Measurements from ENCODE around the gene MUC15.

The MUC15 gene, protein sequence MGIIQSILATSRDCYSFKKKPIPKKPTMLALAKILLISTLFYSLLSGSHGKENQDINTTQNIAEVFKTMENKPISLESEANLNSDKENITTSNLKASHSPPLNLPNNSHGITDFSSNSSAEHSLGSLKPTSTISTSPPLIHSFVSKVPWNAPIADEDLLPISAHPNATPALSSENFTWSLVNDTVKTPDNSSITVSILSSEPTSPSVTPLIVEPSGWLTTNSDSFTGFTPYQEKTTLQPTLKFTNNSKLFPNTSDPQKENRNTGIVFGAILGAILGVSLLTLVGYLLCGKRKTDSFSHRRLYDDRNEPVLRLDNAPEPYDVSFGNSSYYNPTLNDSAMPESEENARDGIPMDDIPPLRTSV

DNA sequence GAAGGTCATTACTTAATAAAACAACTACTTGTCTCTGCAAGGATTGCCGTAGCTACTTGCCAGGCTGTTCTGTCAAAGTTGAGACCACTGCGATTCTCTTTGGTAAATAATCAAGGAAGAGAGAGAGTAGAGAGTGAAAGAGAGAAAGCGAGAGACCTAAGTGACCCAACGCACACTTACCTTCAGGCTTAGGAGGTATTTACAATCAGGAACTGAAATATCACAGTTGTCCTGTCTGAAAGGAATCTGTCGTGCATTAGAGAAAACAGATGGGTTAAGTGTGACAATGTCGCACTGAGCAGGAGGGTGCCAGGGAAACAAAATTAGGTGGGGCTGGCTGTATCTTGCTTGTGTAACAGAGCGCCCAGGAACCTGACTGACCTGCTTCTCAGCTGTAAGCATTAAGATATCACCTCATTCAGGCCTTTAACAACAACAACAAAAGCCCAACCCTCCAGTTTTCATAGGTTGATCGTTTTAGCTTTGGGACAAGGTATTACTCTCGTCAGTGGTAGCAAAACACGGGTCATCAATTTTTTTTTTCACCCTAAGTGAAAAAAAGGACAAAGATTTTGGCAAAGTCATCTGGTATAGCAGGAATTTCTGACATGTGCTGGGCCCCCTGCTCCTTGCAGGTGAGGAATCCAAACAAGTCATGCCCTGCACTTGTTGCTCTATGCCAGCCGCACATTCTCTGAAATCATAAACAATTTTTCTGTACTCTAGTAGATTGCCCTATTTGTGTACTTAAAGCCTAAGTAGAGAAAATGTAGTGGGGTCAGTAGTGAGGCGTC is at the start of gene MUC15:
Gene MUC15 (minus strand): TSS at position 403 of the 794 bp plus-strand sequence. CDS start 5,169 bp downstream, outside the sequence.
- peak; percentile 8 for DNase-seq (ENCODE audit: low read depth)
- TF ChIP-seq, protein P1, sequence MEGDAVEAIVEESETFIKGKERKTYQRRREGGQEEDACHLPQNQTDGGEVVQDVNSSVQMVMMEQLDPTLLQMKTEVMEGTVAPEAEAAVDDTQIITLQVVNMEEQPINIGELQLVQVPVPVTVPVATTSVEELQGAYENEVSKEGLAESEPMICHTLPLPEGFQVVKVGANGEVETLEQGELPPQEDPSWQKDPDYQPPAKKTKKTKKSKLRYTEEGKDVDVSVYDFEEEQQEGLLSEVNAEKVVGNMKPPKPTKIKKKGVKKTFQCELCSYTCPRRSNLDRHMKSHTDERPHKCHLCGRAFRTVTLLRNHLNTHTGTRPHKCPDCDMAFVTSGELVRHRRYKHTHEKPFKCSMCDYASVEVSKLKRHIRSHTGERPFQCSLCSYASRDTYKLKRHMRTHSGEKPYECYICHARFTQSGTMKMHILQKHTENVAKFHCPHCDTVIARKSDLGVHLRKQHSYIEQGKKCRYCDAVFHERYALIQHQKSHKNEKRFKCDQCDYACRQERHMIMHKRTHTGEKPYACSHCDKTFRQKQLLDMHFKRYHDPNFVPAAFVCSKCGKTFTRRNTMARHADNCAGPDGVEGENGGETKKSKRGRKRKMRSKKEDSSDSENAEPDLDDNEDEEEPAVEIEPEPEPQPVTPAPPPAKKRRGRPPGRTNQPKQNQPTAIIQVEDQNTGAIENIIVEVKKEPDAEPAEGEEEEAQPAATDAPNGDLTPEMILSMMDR (IDR thresholded peaks at IDR 0.05; ENCODE audit: insufficient read depth, low read depth, low read length, missing control alignments): no peak
- H3K4me3 ChIP-seq (ENCODE audit: low read depth, low read length): no peak within 1 kb of the TSS

DNA sequence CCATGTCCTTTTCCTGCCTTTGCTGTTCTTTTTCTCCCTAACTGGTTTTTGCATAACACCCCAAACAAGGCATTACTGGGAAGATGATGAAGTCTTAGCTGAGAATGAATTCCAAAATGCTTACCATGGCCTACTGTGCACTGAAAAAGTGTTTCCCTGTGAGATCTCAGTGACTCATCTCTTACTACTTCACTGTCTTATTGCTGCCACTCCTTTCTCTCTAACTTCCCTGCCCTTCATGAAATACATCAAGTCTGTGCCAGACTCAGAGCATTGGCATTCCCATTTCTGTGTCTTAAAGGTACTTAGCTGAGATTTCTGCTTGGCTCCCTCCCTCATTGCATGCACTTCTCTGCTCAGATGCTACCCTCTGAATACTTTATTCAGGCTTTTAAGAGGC is 49.1 kb upstream of the MUC15 start:
- no peak overlapping the region for H3K4me3 ChIP-seq (ENCODE audit: low read depth, low read length)
- no peak for DNase-seq (ENCODE audit: low read depth)
- TF ChIP-seq, protein P1 (IDR thresholded peaks at IDR 0.05; ENCODE audit: insufficient read depth, low read depth, low read length, missing control alignments): no peak

DNA sequence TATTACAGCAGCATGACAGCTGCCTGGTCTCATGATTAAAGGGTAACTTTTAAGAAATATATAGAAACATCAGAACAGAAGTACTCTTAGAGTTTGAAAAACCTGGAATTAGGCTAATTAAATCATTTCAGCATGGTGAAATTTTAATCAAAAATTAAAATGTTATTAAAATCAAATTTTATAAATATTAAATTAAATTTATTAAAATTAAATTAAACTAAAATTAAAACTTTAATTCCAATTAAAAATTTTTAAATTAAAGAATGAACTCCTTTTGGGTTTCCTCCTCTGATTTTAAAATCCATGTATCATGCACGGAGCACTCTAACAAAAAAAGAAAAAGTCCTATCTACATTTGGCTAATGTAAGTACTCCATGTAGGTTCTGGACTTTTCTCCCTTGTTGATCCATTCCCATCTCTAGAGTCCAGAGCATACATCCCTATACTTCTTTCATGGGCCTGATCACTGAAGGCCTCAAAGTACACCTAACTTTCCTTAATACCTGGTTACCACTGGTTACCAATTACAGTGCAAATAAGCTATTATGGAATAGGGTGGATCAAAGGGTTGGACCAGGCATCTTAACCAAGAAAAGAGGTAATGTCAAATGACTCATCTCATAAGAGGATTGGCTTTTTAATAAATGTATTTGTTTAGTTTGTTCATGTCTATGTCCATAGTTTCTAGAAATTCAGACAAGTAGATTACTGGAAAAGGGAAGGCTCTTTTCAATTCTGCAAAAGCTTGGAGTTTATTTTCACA is 48.4 kb upstream of the MUC15 start:
- no peak overlapping the region for H3K4me3 ChIP-seq (ENCODE audit: low read depth, low read length)
- TF ChIP-seq, protein P1 (IDR thresholded peaks at IDR 0.05; ENCODE audit: insufficient read depth, low read depth, low read length, missing control alignments): no peak
- no peak for DNase-seq (ENCODE audit: low read depth)

DNA sequence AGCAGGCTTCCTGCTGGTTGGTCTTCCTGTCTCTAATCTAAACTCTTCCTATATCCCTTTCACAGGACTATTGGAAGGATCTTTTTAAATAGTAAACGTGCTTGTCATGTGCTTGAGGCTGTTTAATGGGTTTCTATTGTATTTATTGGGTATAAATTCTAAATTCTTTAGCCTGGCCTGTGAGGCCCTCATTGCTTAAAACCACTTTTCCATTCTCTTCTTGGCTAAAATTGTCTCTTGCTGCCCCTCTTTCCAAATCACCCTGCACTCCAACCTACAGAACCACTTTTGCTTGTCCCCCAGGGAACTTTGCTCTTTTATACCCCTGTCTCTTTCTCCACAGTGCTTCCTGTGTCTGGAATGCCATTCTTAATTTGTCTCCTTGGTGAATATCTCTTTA is 46.4 kb upstream of the MUC15 start:
- no peak overlapping the region for H3K4me3 ChIP-seq (ENCODE audit: low read depth, low read length)
- no peak for DNase-seq (ENCODE audit: low read depth)
- TF ChIP-seq, protein P1 (IDR thresholded peaks at IDR 0.05; ENCODE audit: insufficient read depth, low read depth, low read length, missing control alignments): no peak

DNA sequence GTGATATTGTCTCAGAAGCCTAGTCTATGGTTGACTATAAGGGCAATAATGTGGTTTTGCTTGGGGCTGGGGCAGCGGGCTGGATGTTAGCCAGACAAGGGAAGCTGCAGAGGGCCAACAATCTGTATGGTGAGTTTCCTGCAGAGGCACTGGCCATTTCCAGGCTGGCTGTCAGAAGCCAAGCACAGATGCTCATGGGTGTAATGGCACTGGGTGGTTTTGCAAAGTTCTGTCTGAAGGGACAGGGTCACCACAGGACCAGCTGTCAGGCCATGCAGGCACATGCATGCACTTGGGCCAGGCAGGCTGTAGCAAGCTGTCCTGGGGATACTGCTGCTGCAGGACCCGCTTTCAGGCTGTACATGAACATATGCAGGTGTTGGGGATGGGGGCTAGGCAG is 41.7 kb upstream of the MUC15 start:
- no peak for DNase-seq (ENCODE audit: low read depth)
- TF ChIP-seq, protein P1 (IDR thresholded peaks at IDR 0.05; ENCODE audit: insufficient read depth, low read depth, low read length, missing control alignments): no peak
- H3K4me3 ChIP-seq (ENCODE audit: low read depth, low read length): no peak overlapping the region

DNA sequence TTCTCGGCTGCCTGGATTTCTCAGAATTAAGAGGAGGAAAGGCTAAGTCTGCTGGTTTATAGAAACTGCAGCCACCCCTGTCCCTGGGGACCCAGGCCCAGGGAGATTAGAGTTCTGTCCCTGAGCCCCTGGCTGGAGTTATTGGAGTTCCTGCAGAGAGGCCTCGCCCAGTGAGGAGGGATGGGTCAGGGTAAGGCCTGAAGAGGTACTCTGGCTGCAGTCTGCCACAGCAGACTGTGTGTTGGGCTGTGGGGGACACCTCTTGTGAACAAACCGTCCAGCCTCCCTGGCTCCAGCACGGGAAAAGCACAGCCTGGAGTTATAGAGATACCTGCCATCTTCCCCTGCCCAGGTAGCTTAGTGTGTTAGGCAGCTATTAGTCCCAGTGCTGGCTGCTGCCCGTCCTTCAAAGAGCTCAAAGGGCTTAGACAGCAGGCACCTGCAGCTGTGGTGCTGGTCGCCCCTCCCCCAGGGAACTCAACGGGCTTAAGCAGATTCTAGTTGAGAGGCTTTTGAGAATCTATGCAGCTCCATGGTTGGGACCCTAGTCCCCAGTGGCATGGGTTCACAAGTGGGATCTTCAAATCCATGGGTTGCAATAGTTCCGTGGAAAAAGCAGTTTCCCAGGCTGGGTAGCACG is 36.6 kb upstream of the MUC15 start:
- TF ChIP-seq, protein P1 (IDR thresholded peaks at IDR 0.05; ENCODE audit: insufficient read depth, low read depth, low read length, missing control alignments): no peak
- H3K4me3 ChIP-seq (ENCODE audit: low read depth, low read length): peak overlapping the region; percentile 35
- DNase-seq (ENCODE audit: low read depth): peak; percentile 55
